Prostate gland (tissue), 2 donors: ENCODE measurements around the gene CDK11B.

Experiments
- CTCF ChIP-seq, 4 experiments: fragments of 200-600 bp in 2 of 4; fragments of 450-650 bp in 2 of 4; sonication (generic) in 2 of 4; IDR thresholded peaks; 1 replicate in 3 of 4; 2 replicates in 1 of 4; pipeline ENCODE4 v1.5.1; 2016 to 2019; ENCODE audit warnings: antibody characterized with exemption in 4 of 4, mild to moderate bottlenecking in 2 of 4, moderate library complexity in 2 of 4
- POLR2A ChIP-seq: fragments of 450-650 bp; IDR thresholded peaks from one replicate; pipeline ENCODE4 v1.6.1; 2016; ENCODE audit warnings: antibody characterized with exemption, mild to moderate bottlenecking

GRCh38 chr1:1616838-1617237, 42.0 kb downstream of the CDK11B start:
- TF ChIP-seq CTCF (IDR thresholded peaks at IDR 0.05) (no peak), POLR2A (no peak)
